Stimulated activated CD8-positive, alpha-beta memory T cell treated with anti-CD3 and anti-CD28 coated beads, Interleukin-12 subunit alpha, Interleukin-12 subunit beta, amount 100 ng/mL, for 4 hours (primary cell): ENCODE results near the gene ARHGAP26.
"Not testable (repeated sequence)": the region's sequence is repeated elsewhere in the genome, so short reads cannot be mapped to it uniquely, and the experiment has no call there.

ENCODE experiments used
- DNase-seq: peaks from one replicate; pipeline ENCODE4 v3.0.0-alpha.2; 2020; ENCODE audit warnings: low read depth

ARHGAP26 gene

GRCh38 chr5:142904416-142904815 is 134.2 kb downstream of the ARHGAP26 start:
- DNase-seq, result no peak

GRCh38 chr5:142905348-142905747 is 135.2 kb downstream of the ARHGAP26 start:
- DNase-seq, result no peak

GRCh38 chr5:142906863-142907671 is 136.9 kb downstream of the ARHGAP26 start:
- DNase-seq, result no peak

GRCh38 chr5:142908659-142909058 is 138.5 kb downstream of the ARHGAP26 start:
- DNase-seq, result no peak

GRCh38 chr5:142910128-142910527 is 140.0 kb downstream of the ARHGAP26 start:
- DNase-seq, result no peak

GRCh38 chr5:142911170-142911569 is 141.0 kb downstream of the ARHGAP26 start:
- no peak for DNase-seq

- no peak for DNase-seq
These were observed 141.6 kb downstream of the ARHGAP26 start for GRCh38 chr5:142911775-142912174.

GRCh38 chr5:142913728-142914338 is 143.7 kb downstream of the ARHGAP26 start:
- no peak for DNase-seq

GRCh38 chr5:142915038-142915437 is 144.9 kb downstream of the ARHGAP26 start:
- no peak for DNase-seq

- DNase-seq, result no peak
These were observed 145.7 kb downstream of the ARHGAP26 start for GRCh38 chr5:142915813-142916424.

GRCh38 chr5:142918959-142919635 is 148.9 kb downstream of the ARHGAP26 start:
- DNase-seq, result no peak

- DNase-seq, result no peak
These were observed 150.9 kb downstream of the ARHGAP26 start for GRCh38 chr5:142920849-142921612.

GRCh38 chr5:142922223-142922952 is 152.2 kb downstream of the ARHGAP26 start:
- no peak for DNase-seq

- DNase-seq, result no peak
These were observed 154.1 kb downstream of the ARHGAP26 start for GRCh38 chr5:142924135-142924883.

- DNase-seq, result no peak
These were observed 155.6 kb downstream of the ARHGAP26 start for GRCh38 chr5:142925795-142926194.

GRCh38 chr5:142926549-142926948 is 156.4 kb downstream of the ARHGAP26 start:
- no peak for DNase-seq

- DNase-seq, result not testable (repeated sequence)
These were observed 158.8 kb downstream of the ARHGAP26 start for GRCh38 chr5:142928999-142929398.

- peak; percentile 23 for DNase-seq
These were observed 159.4 kb downstream of the ARHGAP26 start for GRCh38 chr5:142929587-142929986.

- DNase-seq, result no peak
These were observed 160.4 kb downstream of the ARHGAP26 start for GRCh38 chr5:142930395-142931110.
